GM18519 (cell line): ENCODE data around the gene TWF2.
A peak's percentile ranks its signal among the peaks of the same experiment; 100 is the strongest.

Experiments
- ATAC-seq: cut with Tn5 transposase; IDR thresholded peaks from one replicate; pipeline ENCODE4 v1.9.1; 2021; ENCODE audit warnings: mild to moderate bottlenecking, moderate library complexity; ENCODE audit not compliant: unreplicated experiment, low FRiP score

TWF2 gene

DNA sequence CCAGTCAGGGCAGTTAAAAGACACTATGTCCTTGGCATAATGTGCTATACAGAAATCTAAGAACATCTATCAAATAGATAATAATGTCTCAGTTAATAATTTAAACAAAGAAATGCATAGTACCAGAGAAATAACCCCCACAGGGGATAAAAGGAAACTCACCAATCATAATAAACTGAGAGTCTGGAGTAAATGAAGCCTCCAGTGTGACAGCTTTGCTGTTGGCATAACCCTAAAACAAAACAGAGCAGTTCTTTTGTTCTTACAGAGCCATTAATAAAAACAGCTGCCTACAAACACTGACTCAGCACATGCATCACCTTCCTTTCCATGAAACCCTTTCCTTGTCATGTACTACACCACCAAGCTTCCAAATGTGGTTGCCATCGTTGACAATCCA lies 20.1 kb upstream of the TWF2 start:
- ATAC-seq, result no peak

- no peak for ATAC-seq
These were observed 19.0 kb upstream of the TWF2 start for GRCh38 chr3:52257911-52258310.

DNA sequence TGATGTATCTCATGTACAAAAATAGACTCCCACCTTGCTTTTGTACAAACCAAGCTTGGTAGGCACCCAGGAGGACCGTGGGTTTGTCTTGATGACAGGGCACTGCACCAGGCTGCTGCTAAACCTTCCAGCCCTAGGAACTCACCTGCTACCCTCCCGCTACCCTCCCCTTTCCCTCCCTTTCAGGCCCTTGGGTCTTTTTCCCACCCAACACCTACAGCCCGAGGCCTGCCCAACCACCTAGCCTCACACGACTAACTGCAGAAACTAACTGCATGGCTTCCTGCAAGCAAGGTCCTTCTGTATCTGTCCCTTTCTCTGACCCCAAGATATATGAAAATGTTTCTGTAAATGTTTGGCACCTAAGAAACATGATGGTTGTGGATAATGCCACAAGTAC lies 17.7 kb upstream of the TWF2 start:
- ATAC-seq, result no peak

- no peak for ATAC-seq
These were observed 17.2 kb upstream of the TWF2 start for GRCh38 chr3:52256159-52256558.

- ATAC-seq, result no peak
These were observed 15.7 kb upstream of the TWF2 start for GRCh38 chr3:52254608-52255007.

DNA sequence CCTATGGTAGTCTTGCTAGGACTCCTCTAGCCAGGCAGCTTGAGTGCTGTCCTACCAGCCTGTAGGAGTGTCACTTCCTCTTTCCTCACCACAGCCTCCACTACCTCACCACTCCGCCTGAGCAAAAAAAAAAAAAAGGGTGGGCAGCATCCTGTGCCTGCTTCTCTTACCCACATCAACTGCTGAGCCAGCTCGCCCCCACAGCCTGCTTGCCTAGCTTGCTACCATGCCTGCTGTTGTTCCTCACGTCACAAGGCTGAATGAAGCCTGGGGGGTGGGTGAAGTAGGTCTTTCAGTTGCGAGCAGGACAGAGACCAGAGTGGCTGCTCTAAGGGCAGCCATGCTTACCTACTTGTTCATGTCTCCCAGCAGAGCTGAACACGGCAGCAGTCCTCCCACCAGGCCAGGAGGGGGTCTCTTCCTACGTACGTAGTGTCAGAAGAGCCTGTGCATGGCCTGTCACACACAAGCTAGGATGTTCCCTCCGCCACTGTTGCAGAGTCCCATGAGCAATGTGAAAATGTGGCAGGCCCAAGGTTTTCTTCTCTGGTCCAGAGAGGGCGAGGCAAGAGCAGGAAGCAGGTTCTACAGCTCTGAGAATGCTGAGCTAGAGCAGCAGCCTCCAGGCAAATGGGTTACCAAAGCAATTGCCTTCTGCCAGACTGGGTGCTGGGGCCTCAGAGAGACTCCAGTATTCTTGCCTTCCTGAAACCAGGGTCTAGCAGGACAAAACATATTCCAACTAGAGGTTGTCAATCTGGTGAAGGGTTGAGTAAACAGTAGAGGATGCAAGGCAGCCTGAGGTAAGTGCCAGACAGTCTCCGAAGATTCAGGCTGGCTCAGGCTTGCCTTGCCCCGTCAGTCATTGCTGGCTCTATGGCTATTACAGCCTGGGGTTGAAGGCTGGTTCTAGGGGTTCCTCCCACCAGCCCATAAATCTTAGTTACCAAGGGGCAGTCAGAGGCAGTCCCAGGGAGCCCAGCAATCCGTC lies 14.7 kb upstream of the TWF2 start:
- ATAC-seq, result peak; percentile 58

GRCh38 chr3:52250122-52250521 lies 11.2 kb upstream of the TWF2 start:
- no peak for ATAC-seq

DNA sequence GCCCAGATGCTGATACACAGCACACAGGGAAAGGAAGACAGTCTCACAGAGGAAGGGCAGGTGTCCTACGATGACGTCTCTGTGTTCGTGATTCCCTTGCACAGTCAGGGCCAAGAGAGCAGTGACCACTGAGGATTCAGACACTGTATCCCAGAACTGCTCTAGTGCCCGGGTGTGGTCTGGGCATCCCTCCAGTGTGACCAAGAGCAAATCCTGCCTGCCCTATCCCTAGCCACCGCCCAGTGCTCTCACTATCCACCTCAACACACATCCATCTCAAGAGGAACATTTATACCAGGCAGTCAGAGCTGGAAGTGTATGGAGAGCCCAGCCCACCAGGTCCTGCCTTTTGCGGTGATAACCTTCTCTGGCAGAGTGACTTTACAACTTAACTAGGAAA lies 10.7 kb upstream of the TWF2 start:
- no peak for ATAC-seq

DNA sequence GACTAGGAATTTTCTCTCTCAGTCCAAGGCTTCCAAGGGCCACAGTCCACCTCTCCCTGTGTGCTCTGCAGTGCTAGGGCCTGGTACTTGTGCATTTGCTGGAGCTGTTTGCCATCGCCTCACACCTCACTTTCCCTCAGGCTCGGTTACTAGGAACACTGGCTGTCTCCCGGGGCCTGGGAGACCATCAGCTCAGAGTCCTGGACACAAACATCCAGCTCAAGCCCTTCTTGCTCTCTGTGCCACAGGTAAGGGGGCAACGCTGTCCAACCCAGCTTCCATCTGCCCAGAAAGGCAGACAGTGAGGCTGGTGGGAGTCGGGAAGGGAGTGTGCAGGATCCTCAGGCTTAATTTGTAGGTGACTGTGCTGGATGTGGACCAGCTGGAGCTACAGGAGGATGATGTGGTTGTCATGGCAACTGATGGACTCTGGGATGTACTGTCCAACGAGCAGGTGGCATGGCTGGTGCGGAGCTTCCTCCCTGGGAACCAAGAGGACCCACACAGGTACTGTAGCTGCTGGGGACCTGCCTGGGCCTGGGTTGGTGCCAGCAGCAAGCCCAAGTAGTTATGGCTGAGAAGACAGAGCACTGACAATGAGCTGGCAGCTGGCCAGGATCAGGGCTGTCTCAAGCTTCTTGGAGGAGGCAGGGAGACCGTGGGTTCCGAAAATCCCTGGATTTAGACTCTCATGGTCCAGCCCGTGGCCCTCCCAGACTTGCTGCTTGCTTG lies 10.0 kb upstream of the TWF2 start:
- no peak for ATAC-seq

GRCh38 chr3:52248165-52248541 lies 9.2 kb upstream of the TWF2 start:
- ATAC-seq, result no peak

GRCh38 chr3:52247409-52248164 lies 8.6 kb upstream of the TWF2 start:
- no peak for ATAC-seq

DNA sequence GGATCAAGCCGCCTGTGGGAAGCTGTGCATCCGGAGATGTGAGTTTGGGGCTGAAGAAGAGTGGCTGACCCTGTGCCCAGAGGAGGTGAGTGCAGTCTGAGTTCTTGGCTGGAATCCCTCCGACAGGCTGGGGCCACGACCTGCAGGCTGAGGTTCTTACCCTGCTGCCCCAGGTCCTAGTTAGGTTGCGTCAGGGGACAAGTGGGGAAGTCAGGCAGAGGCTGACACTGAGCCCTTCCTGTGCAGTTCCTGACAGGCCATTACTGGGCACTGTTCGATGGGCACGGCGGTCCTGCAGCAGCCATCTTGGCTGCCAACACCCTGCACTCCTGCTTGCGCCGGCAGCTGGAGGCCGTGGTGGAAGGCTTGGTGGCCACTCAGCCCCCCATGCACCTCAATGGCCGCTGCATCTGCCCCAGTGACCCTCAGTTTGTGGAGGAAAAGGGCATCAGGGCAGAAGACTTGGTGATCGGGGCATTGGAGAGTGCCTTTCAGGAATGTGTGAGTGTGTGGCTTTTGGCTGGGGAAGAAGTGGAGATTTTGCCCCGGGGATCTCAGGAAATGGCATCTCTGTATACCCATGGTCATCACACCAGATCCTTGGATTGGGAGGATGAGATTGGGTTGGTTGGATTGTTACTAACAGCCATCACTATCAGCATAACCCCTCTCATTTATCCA lies 7.9 kb upstream of the TWF2 start:
- ATAC-seq, result no peak

DNA sequence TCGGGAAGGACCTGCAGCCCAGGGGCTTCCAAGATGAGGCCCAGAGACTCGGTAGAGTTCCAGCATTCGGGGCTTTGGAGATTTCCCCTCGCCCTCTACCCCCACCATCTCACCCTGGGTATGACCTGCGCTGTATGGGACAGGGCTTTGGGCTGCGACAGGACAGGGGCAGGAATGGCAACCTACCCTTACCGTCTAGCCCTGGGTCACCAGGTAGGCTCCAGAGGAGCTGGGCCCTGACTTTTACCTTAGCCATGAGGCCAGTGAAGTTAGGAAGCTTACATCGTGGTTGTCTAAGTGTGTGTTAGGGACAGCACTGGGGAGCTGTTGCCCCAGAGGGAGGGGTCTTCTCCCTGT lies 7.3 kb upstream of the TWF2 start:
- ATAC-seq, result no peak

DNA sequence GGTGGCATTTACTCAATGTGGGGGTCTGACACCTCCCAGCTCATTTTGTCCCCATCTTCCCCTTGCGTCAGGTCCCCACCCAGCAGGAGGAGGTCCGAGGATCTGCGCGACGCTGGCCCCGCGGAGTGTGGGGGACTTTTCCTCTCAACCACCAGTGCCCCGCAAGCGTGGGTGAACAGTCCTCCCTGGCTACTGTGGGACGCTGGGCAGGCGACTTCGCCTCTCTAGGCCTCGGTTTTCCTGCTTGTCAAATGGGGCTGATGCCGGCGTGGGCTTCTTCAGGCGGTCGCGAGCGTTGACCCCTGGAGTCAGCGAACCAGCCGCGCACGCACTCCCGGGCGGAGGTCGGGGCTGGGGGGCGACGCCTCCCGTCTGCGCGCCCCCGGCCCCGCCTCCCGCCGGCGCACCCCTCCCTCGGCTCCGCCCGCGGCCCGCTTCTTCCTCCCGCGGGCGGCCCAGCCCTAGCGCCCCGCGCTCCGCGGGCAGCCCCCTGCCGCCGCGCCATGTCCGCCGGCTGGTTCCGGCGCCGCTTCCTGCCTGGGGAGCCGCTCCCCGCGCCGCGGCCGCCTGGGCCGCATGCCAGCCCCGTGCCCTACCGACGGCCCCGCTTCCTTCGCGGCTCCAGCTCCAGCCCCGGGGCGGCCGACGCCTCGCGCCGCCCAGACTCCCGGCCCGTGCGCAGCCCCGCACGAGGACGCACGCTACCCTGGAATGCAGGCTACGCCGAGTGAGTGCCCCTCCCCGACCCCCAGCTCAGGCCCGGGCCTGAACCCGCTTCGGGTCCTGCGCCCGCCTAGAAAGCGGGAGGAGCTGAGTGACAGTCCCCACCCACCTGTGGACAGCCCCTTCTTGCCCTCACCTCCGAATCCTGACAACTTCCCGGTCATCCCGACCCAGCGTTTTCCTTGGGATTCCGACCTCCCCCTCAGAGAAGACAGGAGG lies 6.6 kb upstream of the TWF2 start, which contains the start of gene PPM1M:
TSS of gene PPM1M (plus strand) at position 438 of the 942 bp plus-strand sequence. CDS start at position 504, 66 bp downstream.
- ATAC-seq, result no peak

GRCh38 chr3:52243791-52244628 lies 5.1 kb upstream of the TWF2 start:
- peak; percentile 31 for ATAC-seq

- no peak for ATAC-seq
These were observed 3.1 kb upstream of the TWF2 start for GRCh38 chr3:52242039-52242438.

- no peak for ATAC-seq
These were observed 2.0 kb upstream of the TWF2 start for GRCh38 chr3:52240886-52241370.
